D721Med (cell line): Measurements from ENCODE around the gene AXL.

Experiments
- DNase-seq: peaks from one replicate; pipeline ENCODE4 v3.0.0; 2011; ENCODE audit warnings: low spot score; ENCODE audit not compliant: insufficient read length
- FAIRE-seq: peaks from 2 replicates; lab custom pipeline; 2011; peaks lifted over from hg19 to GRCh38; lab: Jason Lieb, UNC
- TF ChIP-seq, protein P1 (sequence below): IDR thresholded peaks from 2 replicates; pipeline ENCODE4 v1.5.1; 2012; ENCODE audit warnings: mild to moderate bottlenecking, control low read depth; ENCODE audit not compliant: insufficient read depth; ENCODE audit errors: missing control alignments

The AXL gene

DNA sequence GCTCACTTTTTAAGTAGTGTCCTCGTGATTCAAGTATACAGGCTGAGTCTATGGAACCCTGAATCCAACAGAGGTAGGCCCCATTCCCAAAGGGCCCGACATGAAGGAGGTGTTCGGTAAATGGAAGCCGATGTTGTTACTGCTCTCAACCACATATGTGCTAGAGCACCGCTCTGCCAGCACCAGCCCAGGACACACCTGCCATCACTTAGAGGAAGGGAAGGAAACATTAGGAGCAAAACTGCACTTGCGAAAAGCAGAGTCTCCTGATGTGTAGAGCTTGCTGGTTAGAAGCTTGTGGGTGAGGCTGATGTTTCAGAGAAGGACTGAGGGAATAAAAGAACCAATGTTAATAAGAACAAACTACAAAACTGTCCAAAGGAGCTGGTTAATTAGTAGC lies 81.5 kb downstream of the AXL start:
- FAIRE-seq (no peak), DNase-seq (no peak)
- TF ChIP-seq, protein P1, sequence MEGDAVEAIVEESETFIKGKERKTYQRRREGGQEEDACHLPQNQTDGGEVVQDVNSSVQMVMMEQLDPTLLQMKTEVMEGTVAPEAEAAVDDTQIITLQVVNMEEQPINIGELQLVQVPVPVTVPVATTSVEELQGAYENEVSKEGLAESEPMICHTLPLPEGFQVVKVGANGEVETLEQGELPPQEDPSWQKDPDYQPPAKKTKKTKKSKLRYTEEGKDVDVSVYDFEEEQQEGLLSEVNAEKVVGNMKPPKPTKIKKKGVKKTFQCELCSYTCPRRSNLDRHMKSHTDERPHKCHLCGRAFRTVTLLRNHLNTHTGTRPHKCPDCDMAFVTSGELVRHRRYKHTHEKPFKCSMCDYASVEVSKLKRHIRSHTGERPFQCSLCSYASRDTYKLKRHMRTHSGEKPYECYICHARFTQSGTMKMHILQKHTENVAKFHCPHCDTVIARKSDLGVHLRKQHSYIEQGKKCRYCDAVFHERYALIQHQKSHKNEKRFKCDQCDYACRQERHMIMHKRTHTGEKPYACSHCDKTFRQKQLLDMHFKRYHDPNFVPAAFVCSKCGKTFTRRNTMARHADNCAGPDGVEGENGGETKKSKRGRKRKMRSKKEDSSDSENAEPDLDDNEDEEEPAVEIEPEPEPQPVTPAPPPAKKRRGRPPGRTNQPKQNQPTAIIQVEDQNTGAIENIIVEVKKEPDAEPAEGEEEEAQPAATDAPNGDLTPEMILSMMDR = no peak

DNA sequence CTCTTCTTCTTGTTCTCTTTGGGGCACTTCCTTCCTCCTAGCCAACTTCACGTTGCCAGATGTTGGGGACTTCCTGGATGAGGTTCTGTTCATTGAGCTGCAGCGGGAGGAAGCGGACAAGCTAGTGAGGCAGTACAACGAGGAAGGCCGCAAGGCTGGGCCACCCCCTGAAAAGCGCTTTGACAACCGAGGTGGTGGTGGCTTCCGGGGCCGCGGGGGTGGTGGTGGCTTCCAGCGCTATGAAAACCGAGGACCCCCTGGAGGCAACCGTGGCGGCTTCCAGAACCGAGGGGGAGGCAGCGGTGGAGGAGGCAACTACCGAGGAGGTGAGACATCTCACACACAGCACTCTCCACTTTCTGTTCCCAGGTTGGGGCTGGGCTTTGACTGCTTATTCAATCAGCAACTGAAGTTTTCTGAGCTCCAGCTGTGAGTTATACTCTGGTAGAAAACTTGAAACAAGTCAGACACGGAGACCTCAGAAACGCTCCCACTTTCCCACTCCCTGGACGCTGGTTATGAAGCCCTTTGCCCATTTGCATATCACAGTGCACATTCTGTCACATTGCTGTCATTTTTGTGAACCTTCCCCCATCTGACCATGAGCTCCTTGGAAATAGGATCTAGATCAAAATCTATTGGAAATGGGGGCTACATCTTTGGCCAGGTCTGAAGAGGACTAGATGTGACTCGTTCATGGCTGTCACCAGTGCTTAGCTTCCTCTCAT lies 83.8 kb downstream of the AXL start:
- TF ChIP-seq, protein P1 = no peak

DNA sequence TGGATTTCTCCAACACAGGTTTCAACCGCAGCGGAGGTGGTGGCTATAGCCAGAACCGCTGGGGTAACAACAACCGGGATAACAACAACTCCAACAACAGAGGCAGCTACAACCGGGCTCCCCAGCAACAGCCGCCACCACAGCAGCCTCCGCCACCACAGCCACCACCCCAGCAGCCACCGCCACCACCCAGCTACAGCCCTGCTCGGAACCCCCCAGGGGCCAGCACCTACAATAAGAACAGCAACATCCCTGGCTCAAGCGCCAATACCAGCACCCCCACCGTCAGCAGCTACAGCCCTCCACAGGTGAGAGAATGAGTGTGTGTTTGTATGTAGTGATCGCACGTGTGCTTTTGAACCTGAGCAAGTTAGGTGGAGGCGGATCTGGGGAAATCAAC lies 84.9 kb downstream of the AXL start:
- no peak for FAIRE-seq
- TF ChIP-seq, protein P1 = no peak
- DNase-seq = no peak

More for the DNA sequence above, 83.8 kb downstream of the AXL start:
- DNase-seq = no peak
- no peak for FAIRE-seq

DNA sequence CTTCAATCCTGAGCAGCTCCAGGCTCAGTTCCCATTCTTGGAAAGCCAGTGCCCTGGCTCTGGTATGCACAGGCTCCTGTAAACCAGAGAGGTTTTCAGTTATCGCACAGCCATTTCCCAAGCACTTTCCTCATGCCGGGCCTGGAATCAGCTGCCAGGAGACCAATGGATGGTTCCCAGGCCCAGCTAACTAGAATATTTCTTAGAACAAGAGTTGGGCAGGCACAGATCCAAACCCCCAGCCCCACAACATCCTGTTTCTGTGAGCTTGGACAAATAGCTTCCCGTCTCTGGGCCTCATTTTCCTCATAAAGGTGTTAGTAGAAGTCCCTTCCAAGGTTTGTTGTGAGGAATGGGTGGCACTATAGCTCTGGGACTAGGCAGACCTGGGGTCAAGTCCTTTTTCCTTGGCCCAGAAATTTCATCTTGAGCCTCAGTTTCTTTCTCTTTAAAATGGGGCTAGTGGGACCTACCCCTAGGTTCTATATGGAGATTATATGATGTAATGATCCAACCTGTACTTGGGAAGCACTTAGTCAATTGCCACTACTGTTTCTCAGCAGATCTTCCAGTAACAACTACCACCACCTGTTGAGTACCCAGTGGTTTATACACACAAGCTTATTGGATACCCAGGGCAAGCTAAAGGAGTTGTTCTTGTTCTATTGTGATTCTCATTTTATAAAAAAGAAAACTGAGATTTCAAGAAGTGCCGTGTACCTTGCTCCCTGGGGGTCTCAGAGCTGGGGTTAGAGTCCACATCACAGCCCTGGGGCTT lies 85.9 kb downstream of the AXL start:
- no peak for DNase-seq
- TF ChIP-seq, protein P1 = no peak
- no peak for FAIRE-seq

DNA sequence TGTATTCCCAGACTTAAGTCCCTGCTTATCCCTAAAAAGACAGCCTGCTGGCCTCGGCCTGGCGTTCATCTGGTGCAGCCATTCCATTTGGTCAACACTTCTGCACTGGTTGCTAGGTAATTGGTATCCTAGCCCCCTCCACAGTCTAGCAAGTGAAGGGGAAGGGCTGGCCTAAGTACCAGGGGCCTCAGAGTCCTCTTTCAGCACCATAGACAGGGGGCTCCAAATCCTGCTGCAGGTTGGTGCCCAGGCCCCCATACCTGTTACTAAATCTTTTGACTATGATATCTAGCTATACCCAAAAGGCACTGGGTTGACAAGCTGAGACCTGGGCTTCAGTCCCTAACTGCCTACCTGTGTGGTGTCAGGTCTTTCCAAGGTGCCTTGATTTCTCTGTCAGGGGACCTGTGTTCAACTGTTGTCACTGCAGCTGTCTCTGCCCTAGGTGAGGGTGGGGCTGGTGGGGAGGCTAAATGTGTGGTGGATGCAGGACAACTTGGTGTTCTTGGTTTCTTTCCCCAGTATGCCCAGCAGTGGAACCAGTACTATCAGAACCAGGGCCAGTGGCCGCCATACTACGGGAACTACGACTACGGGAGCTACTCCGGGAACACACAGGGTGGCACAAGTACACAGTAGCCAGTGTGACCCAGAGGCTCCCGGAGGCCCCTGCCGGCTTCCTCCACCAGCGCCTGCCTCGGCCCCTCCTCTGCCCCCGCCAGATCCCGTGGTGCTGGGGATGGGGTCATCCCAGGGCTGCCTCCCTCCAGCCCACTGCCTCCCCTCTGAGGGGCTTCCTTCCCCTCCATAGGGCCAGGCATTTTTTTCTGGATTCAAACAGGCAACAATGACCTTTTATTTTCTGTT lies 87.1 kb downstream of the AXL start:
- DNase-seq (no peak), FAIRE-seq (no peak)
- TF ChIP-seq, protein P1 = no peak

DNA sequence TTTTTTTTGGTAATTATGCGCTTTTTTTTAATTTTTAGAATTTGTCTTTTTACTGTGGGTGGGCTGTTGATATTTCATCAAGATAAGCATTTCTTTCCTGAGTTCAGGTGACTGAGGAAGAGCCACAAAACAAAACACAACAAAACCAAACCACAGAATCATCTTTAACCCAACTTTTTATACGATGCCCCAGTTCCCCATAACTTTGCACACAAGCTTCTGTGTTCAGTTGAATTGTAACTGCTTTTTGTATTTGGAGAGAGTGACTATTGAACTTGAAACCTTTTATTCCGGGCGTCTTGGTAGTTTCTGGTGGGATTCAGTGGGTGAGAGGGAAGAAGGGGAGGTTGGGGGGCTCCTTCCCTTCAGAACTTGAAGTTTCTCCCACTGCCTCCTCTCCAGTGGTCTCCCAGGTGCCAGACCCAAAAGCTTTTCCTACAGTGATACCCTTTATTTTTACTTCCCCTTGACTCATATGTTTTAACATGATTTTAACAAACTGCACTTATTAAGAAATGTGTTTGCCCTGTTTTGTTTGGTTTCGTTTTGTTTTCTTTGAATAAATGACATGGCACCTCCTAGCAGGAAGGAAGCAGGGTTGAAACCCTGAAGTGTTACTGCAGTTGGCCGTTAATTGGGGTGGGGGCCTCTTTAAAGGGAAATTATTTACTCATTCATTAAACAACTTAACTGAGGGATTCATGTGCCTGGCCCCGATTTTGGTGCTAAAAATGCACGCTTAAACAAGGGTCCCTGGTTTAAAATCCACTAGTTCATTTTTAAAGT lies 88.3 kb downstream of the AXL start:
- DNase-seq = no peak
- TF ChIP-seq, protein P1 = no peak
- FAIRE-seq = no peak
